H1 (cell line): ENCODE results near the gene KIZ. TPM values are rescaled to one million over a fixed set of nuclear protein-coding genes. Genes with fewer than 3 reads are reported as not detected.

ENCODE experiments used
- CTCF ChIA-PET: fragments of 300-600 bp; sonication (Branson Sonifier 250); formaldehyde crosslinking; loops from one replicate; lab custom pipeline; 2021; ENCODE audit not compliant: partially characterized antibody; lab: Charles Lee
- POLR2A ChIA-PET: fragments of 300-600 bp; sonication (Branson Sonifier 250); formaldehyde crosslinking; loops from one replicate; lab custom pipeline; 2021; ENCODE audit warnings: inconsistent platforms; ENCODE audit not compliant: partially characterized antibody; lab: Charles Lee
- DNase-seq, 2 experiments: peaks; one replicate each; pipeline versions ENCODE4 v3.0.0 to v3.0.0-alpha.2; 2010 to 2022; ENCODE audit warnings: low spot score in 2 of 2, low read depth in 1 of 2, mixed read lengths in 1 of 2
- FAIRE-seq: peaks from 2 replicates; lab custom pipeline; 2011; peaks lifted over from hg19 to GRCh38; lab: Jason Lieb, UNC
- H2AFZ ChIP-seq: 2 replicates; pipeline ENCODE4 v1.8.1; 2012; ENCODE audit warnings: low read length, inconsistent platforms
- H2AK5ac ChIP-seq: 2 replicates; pipeline ENCODE4 v1.6.1; 2013; ENCODE audit warnings: low read depth, low read length
- H2BK120ac ChIP-seq: replicated peaks from 2 replicates; pipeline ENCODE3; 2013; ENCODE audit warnings: low read depth, low read length, inconsistent platforms
- H2BK12ac ChIP-seq: 2 replicates; pipeline ENCODE4 v1.6.1; 2013; ENCODE audit warnings: low read depth, low read length
- H2BK15ac ChIP-seq: 2 replicates; pipeline ENCODE4 v1.6.1; 2013; ENCODE audit warnings: low read length
- H2BK20ac ChIP-seq: 2 replicates; pipeline ENCODE4 v1.6.1; 2013; ENCODE audit warnings: low read length
- H2BK5ac ChIP-seq: 2 replicates; pipeline ENCODE4 v1.6.1; 2013; ENCODE audit warnings: low read depth, low read length
- H3K14ac ChIP-seq: 2 replicates; pipeline ENCODE4 v1.6.1; 2013; ENCODE audit warnings: inconsistent platforms; ENCODE audit not compliant: insufficient read length
- H3K18ac ChIP-seq: 2 replicates; pipeline ENCODE4 v1.6.1; 2013; ENCODE audit warnings: low read length; ENCODE audit errors: extremely low read depth
- H3K23ac ChIP-seq: 2 replicates; pipeline ENCODE4 v1.6.1; 2013; ENCODE audit warnings: inconsistent platforms; ENCODE audit not compliant: insufficient read length
- H3K23me2 ChIP-seq: 2 replicates; pipeline ENCODE4 v1.6.1; 2013; ENCODE audit warnings: low read depth, low read length
- H3K27ac ChIP-seq: 2 replicates; pipeline ENCODE4 v1.6.1; 2011; ENCODE audit warnings: low read depth, low read length, inconsistent platforms
- H3K27me3 ChIP-seq, 4 experiments: replicated peaks in 1 of 4; 1 replicate in 1 of 4; 2 replicates in 3 of 4; pipeline versions ENCODE4 v1.6.1 to v1.8.1; 2011 to 2013; ENCODE audit warnings: low read length in 3 of 4, mild to moderate bottlenecking in 3 of 4, inconsistent platforms in 2 of 4, mixed read lengths in 2 of 4, moderate library complexity in 1 of 4; ENCODE audit not compliant: control insufficient read depth in 3 of 4, insufficient read depth in 3 of 4; ENCODE audit errors: extremely low read depth in 1 of 4
- H3K36me3 ChIP-seq, 4 experiments: 2 replicates each; pipeline versions ENCODE4 v1.6.1 to v1.8.1; 2011 to 2013; ENCODE audit warnings: mild to moderate bottlenecking in 4 of 4, low read length in 3 of 4, moderate library complexity in 2 of 4, control low read depth in 1 of 4, inconsistent platforms in 1 of 4; ENCODE audit not compliant: insufficient read depth in 4 of 4, control insufficient read depth in 2 of 4
- H3K4ac ChIP-seq: replicated peaks from 2 replicates; pipeline ENCODE3; 2013; ENCODE audit warnings: low read length, low read depth, mixed read lengths, inconsistent platforms; ENCODE audit not compliant: insufficient read length
- H3K4me1 ChIP-seq, 4 experiments: replicated peaks in 1 of 4; 1 replicate in 1 of 4; 2 replicates in 3 of 4; pipeline versions ENCODE4 v1.6.1 to v1.8.1; 2011 to 2013; ENCODE audit warnings: low read length in 3 of 4, inconsistent platforms in 2 of 4, mixed read lengths in 1 of 4; ENCODE audit not compliant: insufficient read depth in 4 of 4, control insufficient read depth in 3 of 4
- H3K4me2 ChIP-seq, 2 experiments: 2 replicates each; pipeline versions ENCODE4 v1.6.1 to v1.8.1; 2011 to 2013; ENCODE audit warnings: low read depth in 2 of 2, low read length in 2 of 2, control low read depth in 1 of 2, inconsistent platforms in 1 of 2, mild to moderate bottlenecking in 1 of 2; ENCODE audit not compliant: insufficient read depth in 1 of 2
- H3K4me3 ChIP-seq, 4 experiments: fragments of 200-600, 300-600 bp in 1 of 4; sonication (generic), shearing (Covaris generic), sonication (Bioruptor Twin) in 1 of 4; 2 replicates each; pipeline versions ENCODE4 v1.5.1 to v1.8.1; 2011 to 2016; ENCODE audit warnings: low read length in 4 of 4, low read depth in 3 of 4, control low read depth in 2 of 4, inconsistent platforms in 2 of 4, mild to moderate bottlenecking in 2 of 4, mixed read lengths in 1 of 4, moderate library complexity in 1 of 4; ENCODE audit not compliant: insufficient read depth in 2 of 4; ENCODE audit errors: extremely low read depth in 1 of 4
- H3K56ac ChIP-seq: replicated peaks from 2 replicates; pipeline ENCODE3; 2013; ENCODE audit warnings: low read depth, mild to moderate bottlenecking, mixed read lengths, low read length, inconsistent platforms; ENCODE audit not compliant: insufficient read length
- H3K79me1 ChIP-seq: 2 replicates; pipeline ENCODE4 v1.6.1; 2013; ENCODE audit warnings: low read depth, low read length, control low read depth
- H3K79me2 ChIP-seq, 2 experiments: 2 replicates each; pipeline versions ENCODE4 v1.6.1 to v1.8.1; 2012 to 2013; ENCODE audit warnings: low read length in 2 of 2, mild to moderate bottlenecking in 2 of 2, inconsistent platforms in 1 of 2; ENCODE audit not compliant: insufficient read depth in 2 of 2, control insufficient read depth in 1 of 2
- H3K9ac ChIP-seq, 4 experiments: replicated peaks in 1 of 4; 1 replicate in 1 of 4; 2 replicates in 3 of 4; pipeline versions ENCODE4 v1.6.1 to v1.8.1; 2011 to 2013; ENCODE audit warnings: low read depth in 3 of 4, low read length in 3 of 4, control low read depth in 2 of 4, mild to moderate bottlenecking in 2 of 4, moderate library complexity in 2 of 4, inconsistent platforms in 1 of 4; ENCODE audit errors: extremely low read depth in 1 of 4
- H3K9me3 ChIP-seq, 2 experiments: 2 replicates each; pipeline versions ENCODE4 v1.6.1 to v1.8.1; 2012 to 2013; ENCODE audit warnings: mild to moderate bottlenecking in 2 of 2, moderate library complexity in 2 of 2, control low read depth in 1 of 2, inconsistent platforms in 1 of 2, low read depth in 1 of 2, low read length in 1 of 2, mixed read lengths in 1 of 2; ENCODE audit not compliant: insufficient read depth in 2 of 2
- H4K20me1 ChIP-seq, 2 experiments: replicated peaks in 1 of 2; 2 replicates each; pipeline versions ENCODE3 to v1.8.1; 2011 to 2013; ENCODE audit warnings: inconsistent platforms in 2 of 2, low read length in 2 of 2, mild to moderate bottlenecking in 1 of 2; ENCODE audit not compliant: insufficient read depth in 2 of 2, control insufficient read depth in 1 of 2
- H4K5ac ChIP-seq: 2 replicates; pipeline ENCODE4 v1.6.1; 2013; ENCODE audit warnings: low read length, low read depth, mixed read lengths, inconsistent platforms; ENCODE audit not compliant: insufficient read length
- H4K8ac ChIP-seq: 2 replicates; pipeline ENCODE4 v1.8.0; 2013; ENCODE audit warnings: mild to moderate bottlenecking, moderate library complexity, low read length, inconsistent platforms; ENCODE audit not compliant: insufficient read depth; ENCODE audit errors: extremely low read depth
- H4K91ac ChIP-seq: replicated peaks from 2 replicates; pipeline ENCODE3; 2013; ENCODE audit warnings: low read length, mixed read lengths, inconsistent platforms; ENCODE audit not compliant: insufficient read length
- CBX8 ChIP-seq: fragments of 300-800, 300-1000 bp; sonication (generic); IDR thresholded peaks from 2 replicates; pipeline ENCODE4 v1.7.1; 2016; ENCODE audit warnings: low read depth, low read length, borderline replicate concordance
- CHD2 ChIP-seq: IDR thresholded peaks from 2 replicates; pipeline ENCODE4 v1.6.1; 2012; ENCODE audit warnings: low read length, improper control_type of control experiment
- EGR1 ChIP-seq: IDR thresholded peaks from 2 replicates; pipeline ENCODE4 v1.6.1; 2011; ENCODE audit warnings: low read depth, low read length, borderline replicate concordance
- HDAC2 ChIP-seq, 2 experiments: fragments of 300-600 bp in 1 of 2; sonication (generic) in 1 of 2; IDR thresholded peaks; 2 replicates each; pipeline ENCODE4 v1.6.1; 2011 to 2012; ENCODE audit warnings: low read depth in 2 of 2, low read length in 2 of 2, mild to moderate bottlenecking in 2 of 2, moderate library complexity in 2 of 2, borderline replicate concordance in 1 of 2, inconsistent platforms in 1 of 2
- HDAC6 ChIP-seq: IDR thresholded peaks from one replicate; pipeline ENCODE4 v1.7.1; 2012; ENCODE audit warnings: low read depth, mild to moderate bottlenecking, inconsistent platforms, low read length, moderate library complexity
- SAP30 ChIP-seq: fragments of 300-600 bp; sonication (generic); IDR thresholded peaks from 2 replicates; pipeline ENCODE4 v1.7.1; 2012; ENCODE audit warnings: low read length, moderate library complexity, mild to moderate bottlenecking, inconsistent platforms; ENCODE audit not compliant: insufficient read depth, insufficient replicate concordance
- SRF ChIP-seq: IDR thresholded peaks from 2 replicates; pipeline ENCODE4 v1.6.1; 2011; ENCODE audit warnings: mild to moderate bottlenecking, low read depth, low read length, moderate library complexity
- TBP ChIP-seq: IDR thresholded peaks from 2 replicates; pipeline ENCODE4 v1.6.1; 2011; ENCODE audit warnings: low read depth, low read length, improper control_type of control experiment
- polyA plus RNA-seq, 7 experiments: library from polyadenylated mRNA; depleted of rRNA in 3 of 7; stranded (reverse) in 5 of 7; unstranded in 2 of 7; fragments of >200 nt in 5 of 7; fragments of 200-250 nt in 2 of 7; gene quantifications; 1 replicate in 5 of 7; 2 replicates in 1 of 7; 4 replicates in 1 of 7; pipeline versions ENCODE4 v1.2.1 to v1.2.3, GENCODE V29; 2011 to 2013; ENCODE audit warnings: missing spikeins in 2 of 7, mixed read lengths in 2 of 7
- total RNA-seq: library from RNA; stranded (reverse); fragmentation: NEBNext Ultra II Directional; extraction: Animal tissue kit (Norgen Biotek cat#: 25700); gene quantifications from 2 replicates; pipeline ENCODE4 v1.2.1, GENCODE V29; 2021

Gene KIZ
- total and polyA plus RNA-seq, 2 of the 8 experiments (the other 6 are each of a cell fraction or from before 2014, with no cell fraction given) = 13.0 to 51.7 TPM

DNA sequence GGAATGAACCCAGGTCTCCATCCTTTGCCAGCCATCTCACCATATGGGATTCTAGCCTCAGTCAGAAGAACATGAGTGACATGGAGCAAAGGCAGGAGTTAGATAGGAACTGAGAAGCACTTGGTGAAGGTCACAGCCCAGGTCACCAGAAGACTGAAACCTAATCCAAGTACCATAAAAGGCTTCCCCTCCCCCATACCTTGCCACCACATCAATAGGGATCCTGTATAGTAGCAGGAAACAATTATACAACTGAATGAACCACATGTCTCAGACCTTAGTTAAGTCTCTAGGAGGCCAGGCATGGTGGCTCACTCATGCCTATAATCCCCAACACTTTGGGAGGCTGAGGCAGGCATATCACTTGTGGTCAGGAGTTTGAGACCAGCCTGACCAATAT, 49.6 kb downstream of the KIZ start:
- 0 out of 2 replicates have a peak overlapping the region, but pooled peaks have one; percentile 53 for H2AK5ac ChIP-seq
- H2BK5ac ChIP-seq = no peak overlapping the region
- no peak overlapping the region for H2AFZ ChIP-seq
- H3K79me1 ChIP-seq = no peaks in the 10 kb centered on the region
- H3K4me1 ChIP-seq = peaks cover 1 to 8% (median 5%) of the 10 kb centered on the region in 4 experiments; a peak in 4 of 7 replicates
- no peaks in the 10 kb centered on the region; a peak in 1 of 8 replicates for H3K36me3 ChIP-seq
- CTCF ChIA-PET = interaction anchor here (1.7 kb wide), 1 partner anchor 60 kb away, joined by 10 read pairs; no protein-coding TSS in a partner anchor
- DNase-seq (no peak), FAIRE-seq (no peak)
- H3K4me3 ChIP-seq = no peak overlapping the region
- H3K23ac ChIP-seq = no peak overlapping the region
- H2BK120ac ChIP-seq = no peak overlapping the region
- no peaks in the 10 kb centered on the region for H4K20me1 ChIP-seq
- H3K23me2 ChIP-seq = no peaks in the 10 kb centered on the region
- H3K9ac ChIP-seq = no peak overlapping the region
- H4K5ac ChIP-seq = no peak overlapping the region
- POLR2A ChIA-PET = interaction anchor here (5.1 kb wide), 1 partner anchor 16 kb away, joined by 22 read pairs; no protein-coding TSS in a partner anchor
- TF ChIP-seq EGR1 (no peak), CHD2 (no peak), SRF (no peak), HDAC2 (IDR thresholded peaks at IDR 0.05; ENCODE audit: borderline replicate concordance in 1 of 2, low read depth in 2 of 2, low read length in 2 of 2) (no peak), CBX8 (no peak), SAP30 (no peak), HDAC6 (no peak), TBP (no peak)
- H4K91ac ChIP-seq = no peak overlapping the region
- no peaks in the 10 kb centered on the region for H3K9me3 ChIP-seq
- no peak overlapping the region; the same call in 1 of the 2 replicates for H2BK20ac ChIP-seq
- H2BK15ac ChIP-seq = peak overlapping the region; percentile 55; the same call in 1 of the 2 replicates
- no peak overlapping the region for H2BK12ac ChIP-seq
- H4K8ac ChIP-seq = no peak overlapping the region
- H3K56ac ChIP-seq = no peak overlapping the region
- H3K27me3 ChIP-seq = no peaks in the 10 kb centered on the region
- H3K4me2 ChIP-seq = no peak overlapping the region
- H3K18ac ChIP-seq = no peak overlapping the region
- H3K27ac ChIP-seq = no peak overlapping the region
- H3K4ac ChIP-seq = no peak overlapping the region
- no peaks in the 10 kb centered on the region for H3K79me2 ChIP-seq
- H3K14ac ChIP-seq = no peak overlapping the region
